Adrenal gland (tissue), 5 donors: ENCODE results near the gene YTHDF1.

Experiments
- CTCF ChIP-seq, 6 experiments: fragments of 450-650 bp in 4 of 6; fragments of 200-600 bp in 2 of 6; sonication (generic) in 1 of 6; IDR thresholded peaks; 1 replicate in 5 of 6; 2 replicates in 1 of 6; pipeline versions ENCODE4 v1.5.1 to v1.8.0; 2016 to 2021; ENCODE audit warnings: antibody characterized with exemption in 6 of 6, mild to moderate bottlenecking in 2 of 6, moderate library complexity in 1 of 6
- POLR2A ChIP-seq, 2 donors: fragments of 450-650 bp; IDR thresholded peaks; one replicate each; pipeline ENCODE4 v1.6.1; 2017; ENCODE audit warnings: antibody characterized with exemption in 2 of 2, mild to moderate bottlenecking in 2 of 2, moderate library complexity in 1 of 2
- donor health status: DM: no; HTN: no; CAD: no.

DNA sequence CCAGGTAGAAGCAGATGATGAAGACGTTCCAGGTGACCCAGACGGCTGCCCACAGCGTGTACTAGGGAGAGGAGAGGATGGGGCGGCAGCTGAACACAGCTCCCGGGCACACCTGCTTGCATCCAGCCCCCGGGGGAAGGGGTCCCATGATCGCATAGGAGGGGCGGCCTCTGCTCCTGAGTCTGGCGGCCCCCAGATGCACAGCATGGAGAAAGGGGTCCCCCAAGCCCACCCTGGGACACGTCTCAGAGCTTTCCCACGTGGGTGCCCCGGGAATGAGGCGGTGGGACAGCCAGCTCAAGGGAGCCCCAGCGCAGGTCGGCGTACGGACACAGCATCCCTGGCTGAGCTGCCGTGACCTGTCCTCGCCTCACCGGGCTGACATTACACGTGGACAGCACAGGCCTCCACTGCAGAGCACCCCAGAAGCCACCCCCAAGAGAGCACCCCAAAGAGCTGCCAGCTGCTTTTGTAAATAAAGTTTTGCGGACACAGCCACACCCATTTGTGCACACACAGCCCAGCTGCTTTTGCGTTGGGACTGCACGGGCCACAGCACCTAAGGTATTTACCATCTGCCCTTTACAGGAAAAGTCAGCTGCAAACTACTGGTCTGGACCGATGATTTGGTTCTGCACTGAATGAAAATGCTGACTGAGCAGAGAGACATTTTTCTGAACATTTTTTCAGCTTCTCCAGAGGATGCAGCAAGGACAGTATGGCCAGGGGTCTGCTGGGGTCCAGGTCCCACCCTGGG is 33.1 kb upstream of the YTHDF1 start:
- TF ChIP-seq CTCF (IDR thresholded peaks at IDR 0.05) (no peak), POLR2A (IDR thresholded peaks at IDR 0.05) (no peak)
